Prostate gland (tissue), 2 donors: ENCODE results near the gene TMEM108. TPM values are rescaled to one million over a fixed set of nuclear protein-coding genes. Genes with fewer than 3 reads are reported as not detected.

ENCODE experiments used
- DNase-seq: peaks from one replicate; pipeline ENCODE4 v3.0.0-alpha.2; 2019; ENCODE audit warnings: low spot score
- H3K27ac ChIP-seq, 2 donors: fragments of 200-600 bp; sonication (generic); 2 replicates each; pipeline ENCODE4 v1.5.1; 2017 to 2019
- H3K27me3 ChIP-seq: fragments of 200-600 bp; sonication (generic); replicated peaks from 2 replicates; pipeline ENCODE4 v1.5.1; 2019; ENCODE audit not compliant: insufficient read depth
- H3K36me3 ChIP-seq, 2 donors: fragments of 200-600 bp; sonication (generic); 1 replicate in 1 of 2; 2 replicates in 1 of 2; pipeline versions ENCODE4 v1.5.1 to v1.8.1; 2017 to 2019
- H3K4me1 ChIP-seq: fragments of 200-600 bp; sonication (generic); replicated peaks from 2 replicates; pipeline ENCODE4 v1.5.1; 2019
- H3K4me3 ChIP-seq, 2 donors: fragments of 200-600 bp; sonication (generic); 2 replicates each; pipeline ENCODE4 v1.5.1; 2017 to 2019
- H3K9me3 ChIP-seq: fragments of 200-600 bp; sonication (generic); 2 replicates; pipeline ENCODE4 v1.5.1; 2017
- CTCF ChIP-seq, 4 experiments: fragments of 200-600 bp in 2 of 4; fragments of 450-650 bp in 2 of 4; sonication (generic) in 2 of 4; IDR thresholded peaks; 1 replicate in 3 of 4; 2 replicates in 1 of 4; pipeline ENCODE4 v1.5.1; 2016 to 2019; ENCODE audit warnings: antibody characterized with exemption in 4 of 4, mild to moderate bottlenecking in 2 of 4, moderate library complexity in 2 of 4
- POLR2A ChIP-seq: fragments of 450-650 bp; IDR thresholded peaks from one replicate; pipeline ENCODE4 v1.6.1; 2016; ENCODE audit warnings: antibody characterized with exemption, mild to moderate bottlenecking
- POLR2AphosphoS5 ChIP-seq: sonication (generic); formaldehyde crosslinking; IDR thresholded peaks from one replicate; pipeline ENCODE4 v1.6.1; 2017; ENCODE audit warnings: antibody characterized with exemption
- whole genome bisulfite sequencing: methylation state at CpG from one replicate; pipeline ENCODE4 v1.1.5; 2018; 5-methylcytosine and 5-hydroxymethylcytosine counted together
- intact Hi-C: fragments of 100-400 bp; cut with DNase I; formaldehyde crosslinking; loops from one replicate; pipeline ENCODE4 v1.14.2; 2022
- total RNA-seq, 2 donors: library from RNA; depleted of rRNA; stranded (reverse); fragments of >200 nt; gene quantifications; one replicate each; pipeline ENCODE4 v1.1.0, GENCODE V29; 2016

The TMEM108 gene
- total RNA-seq, 2 donors from 2014 or later: 8.1 TPM; not detected in 1

- Histone ChIP-seq H3K27me3 (no peaks in the 10 kb centered on the region), H3K4me3 (no peak overlapping the region), H3K36me3 (no peaks in the 10 kb centered on the region), H3K27ac (no peak overlapping the region), H3K9me3 (no peaks in the 10 kb centered on the region), H3K4me1 (no peaks in the 10 kb centered on the region)
- 46% methylated on average over 7 of the region's 7 CpGs for WGBS
- intact Hi-C loops: no loop called here
- DNase-seq: no peak
- TF ChIP-seq POLR2A (no peak), POLR2AphosphoS5 (no peak), CTCF (IDR thresholded peaks at IDR 0.05) (no peak)
Measured at GRCh38 chr3:133393691-133394474, 355.7 kb downstream of the TMEM108 start.

DNA sequence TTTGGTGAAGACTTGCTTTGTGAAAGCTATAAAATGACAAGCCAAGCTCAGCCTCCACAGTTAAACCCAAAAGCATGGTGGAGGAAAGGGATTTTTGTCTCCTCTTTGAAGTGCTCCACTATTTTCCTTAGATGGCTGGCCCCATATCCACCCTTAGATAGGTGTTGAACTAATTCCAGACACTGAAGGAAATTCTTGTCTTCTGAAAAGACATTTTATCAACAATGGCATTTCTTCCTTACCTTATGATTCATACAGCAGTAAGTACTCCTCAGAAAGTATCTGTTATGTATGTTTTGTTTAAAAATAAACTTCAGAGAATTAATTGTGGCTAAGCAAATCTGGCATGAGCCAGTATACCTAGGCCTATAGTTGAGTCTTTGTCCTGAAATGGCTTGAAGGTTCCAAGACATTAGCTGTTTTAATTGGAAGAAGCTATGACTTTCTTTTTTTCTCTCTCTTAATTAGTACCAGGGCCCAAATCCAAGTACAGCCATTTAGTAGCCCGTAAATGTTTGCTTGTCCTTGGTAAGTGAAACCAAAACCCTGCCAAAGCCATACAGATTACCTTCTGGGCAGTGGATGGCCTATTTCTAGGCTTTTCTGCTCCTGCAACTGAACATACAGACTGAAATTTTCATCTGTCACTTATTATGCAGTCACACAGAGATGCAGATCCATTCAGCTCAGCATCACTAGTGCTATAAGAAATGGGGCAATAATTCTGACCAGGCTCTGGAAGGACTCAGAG, 356.5 kb downstream of the TMEM108 start:
- H3K27me3 ChIP-seq: no peaks in the 10 kb centered on the region
- H3K9me3 ChIP-seq: no peaks in the 10 kb centered on the region
- 28% methylated on average over 1 of the region's 1 CpG for WGBS
- no peaks in the 10 kb centered on the region for H3K36me3 ChIP-seq
- H3K4me3 ChIP-seq: no peak overlapping the region
- TF ChIP-seq POLR2A (no peak), POLR2AphosphoS5 (no peak), CTCF (IDR thresholded peaks at IDR 0.05) (no peak)
- no peak overlapping the region for H3K27ac ChIP-seq
- no peaks in the 10 kb centered on the region for H3K4me1 ChIP-seq
- no peak for DNase-seq
- intact Hi-C loops: no loop called here

DNA sequence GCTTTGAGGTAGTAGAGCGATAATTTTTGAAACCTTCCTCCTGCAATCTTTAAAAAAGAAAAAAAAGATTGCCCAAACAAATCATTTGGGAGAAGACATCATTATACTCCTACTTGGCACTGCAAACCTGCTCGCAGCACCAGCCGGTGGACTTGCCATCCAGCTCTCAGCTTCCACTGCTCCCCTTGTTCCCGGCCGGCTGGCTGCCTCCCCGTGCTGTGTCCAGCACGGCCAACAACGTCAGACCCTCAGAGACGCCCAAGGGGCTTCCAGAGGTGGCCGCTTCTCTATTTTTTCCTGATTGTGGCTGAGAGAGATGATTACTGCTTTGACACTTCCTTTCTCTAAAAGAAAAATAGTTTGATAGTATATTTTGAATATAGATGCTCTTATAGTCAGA, 358.7 kb downstream of the TMEM108 start:
- Histone ChIP-seq H3K4me3 (no peak overlapping the region), H3K9me3 (no peaks in the 10 kb centered on the region), H3K36me3 (no peaks in the 10 kb centered on the region), H3K27me3 (no peaks in the 10 kb centered on the region), H3K27ac (no peak overlapping the region), H3K4me1 (no peaks in the 10 kb centered on the region)
- WGBS: 84% methylated on average over 10 of the region's 10 CpGs
- DNase-seq: no peak
- intact Hi-C loops: no loop called here
- TF ChIP-seq POLR2A: no peak
- no peak for TF ChIP-seq CTCF (IDR thresholded peaks at IDR 0.05)

GRCh38 chr3:133400006-133400515, 361.9 kb downstream of the TMEM108 start, which contains the start of gene BFSP2:
Gene BFSP2, plus strand, starts transcription at chr3:133400056. Its CDS starts 28 bp downstream, at chr3:133400084.
- no peaks in the 10 kb centered on the region for H3K4me1 ChIP-seq
- 91% methylated on average over 14 of the region's 15 CpGs for WGBS
- TF ChIP-seq POLR2AphosphoS5 (no peak), CTCF (IDR thresholded peaks at IDR 0.05) (no peak), POLR2A (no peak)
- no peaks in the 10 kb centered on the region for H3K36me3 ChIP-seq
- no peak within 1 kb of the TSS for H3K4me3 ChIP-seq
- no peak within 1 kb of the TSS for H3K27ac ChIP-seq
- no peaks in the 10 kb centered on the region for H3K9me3 ChIP-seq
- DNase-seq: no peak
- no peaks in the 10 kb centered on the region for H3K27me3 ChIP-seq
- intact Hi-C loops: no loop called here
